ENCODE measurements around the gene PHLDA1. TPM values are rescaled to one million over a fixed set of nuclear protein-coding genes. Genes with fewer than 3 reads are reported as not detected.
A peak's percentile ranks its signal among the peaks of the same experiment; 100 is the strongest.

PHLDA1 gene
- total and polyA plus RNA-seq, 2 of the 13 experiments (the other 11 are each of a cell fraction or from before 2014, with no cell fraction given): 33.8 to 41.0 TPM

DNA sequence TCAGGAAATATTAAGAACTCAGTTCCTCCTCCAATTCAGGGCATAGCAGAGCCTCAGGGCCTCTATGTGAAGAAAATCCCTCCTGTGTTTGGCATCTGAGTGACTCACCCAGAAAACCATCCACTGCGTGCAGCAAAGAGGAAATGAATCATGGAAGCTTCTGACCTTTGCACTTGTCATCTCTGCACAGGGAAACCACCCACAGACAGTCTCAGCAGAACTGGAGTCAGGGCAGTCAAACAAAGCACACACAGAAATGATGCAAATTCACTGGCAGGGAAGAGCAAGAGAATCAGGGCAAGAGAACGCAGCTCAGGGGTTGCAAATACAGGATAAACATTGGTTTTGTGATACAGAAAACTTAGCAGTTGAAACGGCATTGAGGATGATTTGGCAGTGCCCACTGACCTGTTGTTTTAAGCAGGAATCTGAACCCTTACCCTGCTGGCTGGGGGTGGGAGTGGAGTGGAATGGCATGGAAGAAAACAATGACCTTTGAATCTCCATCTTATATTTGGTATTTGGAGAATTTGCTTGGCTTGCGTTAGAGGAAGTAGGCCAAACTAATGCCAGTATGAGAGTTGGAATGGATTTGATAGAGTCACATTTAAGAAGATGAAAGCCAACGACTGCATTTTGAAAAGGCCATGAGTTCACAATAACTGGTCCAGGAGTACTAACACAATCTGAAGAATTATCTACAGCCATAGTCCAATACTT, 53.5 kb downstream of the PHLDA1 start (continued):
- TF ChIP-seq, protein P1, sequence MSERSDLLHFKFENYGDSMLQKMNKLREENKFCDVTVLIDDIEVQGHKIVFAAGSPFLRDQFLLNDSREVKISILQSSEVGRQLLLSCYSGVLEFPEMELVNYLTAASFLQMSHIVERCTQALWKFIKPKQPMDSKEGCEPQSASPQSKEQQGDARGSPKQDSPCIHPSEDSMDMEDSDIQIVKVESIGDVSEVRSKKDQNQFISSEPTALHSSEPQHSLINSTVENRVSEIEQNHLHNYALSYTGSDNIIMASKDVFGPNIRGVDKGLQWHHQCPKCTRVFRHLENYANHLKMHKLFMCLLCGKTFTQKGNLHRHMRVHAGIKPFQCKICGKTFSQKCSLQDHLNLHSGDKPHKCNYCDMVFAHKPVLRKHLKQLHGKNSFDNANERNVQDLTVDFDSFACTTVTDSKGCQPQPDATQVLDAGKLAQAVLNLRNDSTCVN (CRISPR knock-in tag; IDR thresholded peaks at IDR 0.05; ENCODE audit: borderline replicate concordance): peak; percentile 76; the same call in 1 of the 2 replicates
- TF ChIP-seq TAF15 (IDR thresholded peaks at IDR 0.05; ENCODE audit: low read depth, low read length, poor library complexity, severe bottlenecking) (no peak), ZBTB3 (CRISPR knock-in tag; IDR thresholded peaks at IDR 0.05; ENCODE audit: borderline replicate concordance, low read depth) (no peak; the same call in 1 of the 2 replicates), ZKSCAN5 (CRISPR knock-in tag; IDR thresholded peaks at IDR 0.05) (no peak), KLF6 (CRISPR knock-in tag; IDR thresholded peaks at IDR 0.05) (peak; percentile 34; the same call in 1 of the 2 replicates), CAMTA2 (CRISPR knock-in tag; IDR thresholded peaks at IDR 0.05; ENCODE audit: borderline replicate concordance) (no peak), MED8 (CRISPR knock-in tag; IDR thresholded peaks at IDR 0.05; ENCODE audit: insufficient replicate concordance) (peak; percentile 71), MBNL3 (CRISPR knock-in tag; conservative IDR thresholded peaks at IDR 0.05) (no peak), ZSCAN30 (CRISPR knock-in tag; IDR thresholded peaks at IDR 0.05) (no peak), ZNF557 (CRISPR knock-in tag; IDR thresholded peaks at IDR 0.05) (no peak), ZNF724P (CRISPR knock-in tag; IDR thresholded peaks at IDR 0.05; ENCODE audit: borderline replicate concordance) (0 out of 2 replicates have a peak, but pooled peaks have one; percentile 47), ZNF138 (CRISPR knock-in tag; IDR thresholded peaks at IDR 0.05; ENCODE audit: low read depth) (no peak), ZNF337 (CRISPR knock-in tag; IDR thresholded peaks at IDR 0.05; ENCODE audit: borderline replicate concordance, low read depth) (peak; percentile 57; the same call in 1 of the 2 replicates), NFYC (CRISPR knock-in tag; IDR thresholded peaks at IDR 0.05) (peak; percentile 33; the same call in 1 of the 2 replicates), KDM5A (IDR thresholded peaks at IDR 0.05; ENCODE audit: borderline replicate concordance, low read length) (no peak), ZBTB7A (CRISPR knock-in tag; IDR thresholded peaks at IDR 0.05) (no peak), MYC (CRISPR knock-in tag; IDR thresholded peaks at IDR 0.05; ENCODE audit: borderline replicate concordance) (no peak)
- TF ChIP-seq, protein P2, sequence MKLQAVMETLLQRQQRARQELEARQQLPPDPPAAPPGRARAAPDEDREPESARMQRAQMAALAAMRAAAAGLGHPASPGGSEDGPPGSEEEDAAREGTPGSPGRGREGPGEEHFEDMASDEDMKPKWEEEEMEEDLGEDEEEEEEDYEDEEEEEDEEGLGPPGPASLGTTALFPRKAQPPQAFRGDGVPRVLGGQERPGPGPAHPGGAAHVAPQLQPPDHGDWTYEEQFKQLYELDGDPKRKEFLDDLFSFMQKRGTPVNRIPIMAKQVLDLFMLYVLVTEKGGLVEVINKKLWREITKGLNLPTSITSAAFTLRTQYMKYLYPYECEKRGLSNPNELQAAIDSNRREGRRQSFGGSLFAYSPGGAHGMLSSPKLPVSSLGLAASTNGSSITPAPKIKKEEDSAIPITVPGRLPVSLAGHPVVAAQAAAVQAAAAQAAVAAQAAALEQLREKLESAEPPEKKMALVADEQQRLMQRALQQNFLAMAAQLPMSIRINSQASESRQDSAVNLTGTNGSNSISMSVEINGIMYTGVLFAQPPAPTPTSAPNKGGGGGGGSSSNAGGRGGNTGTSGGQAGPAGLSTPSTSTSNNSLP (IDR thresholded peaks at IDR 0.05; ENCODE audit: low read depth, low read length): peak; percentile 73
- TF ChIP-seq, protein P3, sequence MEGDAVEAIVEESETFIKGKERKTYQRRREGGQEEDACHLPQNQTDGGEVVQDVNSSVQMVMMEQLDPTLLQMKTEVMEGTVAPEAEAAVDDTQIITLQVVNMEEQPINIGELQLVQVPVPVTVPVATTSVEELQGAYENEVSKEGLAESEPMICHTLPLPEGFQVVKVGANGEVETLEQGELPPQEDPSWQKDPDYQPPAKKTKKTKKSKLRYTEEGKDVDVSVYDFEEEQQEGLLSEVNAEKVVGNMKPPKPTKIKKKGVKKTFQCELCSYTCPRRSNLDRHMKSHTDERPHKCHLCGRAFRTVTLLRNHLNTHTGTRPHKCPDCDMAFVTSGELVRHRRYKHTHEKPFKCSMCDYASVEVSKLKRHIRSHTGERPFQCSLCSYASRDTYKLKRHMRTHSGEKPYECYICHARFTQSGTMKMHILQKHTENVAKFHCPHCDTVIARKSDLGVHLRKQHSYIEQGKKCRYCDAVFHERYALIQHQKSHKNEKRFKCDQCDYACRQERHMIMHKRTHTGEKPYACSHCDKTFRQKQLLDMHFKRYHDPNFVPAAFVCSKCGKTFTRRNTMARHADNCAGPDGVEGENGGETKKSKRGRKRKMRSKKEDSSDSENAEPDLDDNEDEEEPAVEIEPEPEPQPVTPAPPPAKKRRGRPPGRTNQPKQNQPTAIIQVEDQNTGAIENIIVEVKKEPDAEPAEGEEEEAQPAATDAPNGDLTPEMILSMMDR (CRISPR knock-in tag; IDR thresholded peaks at IDR 0.05): no peak
- TF ChIP-seq, protein P4, sequence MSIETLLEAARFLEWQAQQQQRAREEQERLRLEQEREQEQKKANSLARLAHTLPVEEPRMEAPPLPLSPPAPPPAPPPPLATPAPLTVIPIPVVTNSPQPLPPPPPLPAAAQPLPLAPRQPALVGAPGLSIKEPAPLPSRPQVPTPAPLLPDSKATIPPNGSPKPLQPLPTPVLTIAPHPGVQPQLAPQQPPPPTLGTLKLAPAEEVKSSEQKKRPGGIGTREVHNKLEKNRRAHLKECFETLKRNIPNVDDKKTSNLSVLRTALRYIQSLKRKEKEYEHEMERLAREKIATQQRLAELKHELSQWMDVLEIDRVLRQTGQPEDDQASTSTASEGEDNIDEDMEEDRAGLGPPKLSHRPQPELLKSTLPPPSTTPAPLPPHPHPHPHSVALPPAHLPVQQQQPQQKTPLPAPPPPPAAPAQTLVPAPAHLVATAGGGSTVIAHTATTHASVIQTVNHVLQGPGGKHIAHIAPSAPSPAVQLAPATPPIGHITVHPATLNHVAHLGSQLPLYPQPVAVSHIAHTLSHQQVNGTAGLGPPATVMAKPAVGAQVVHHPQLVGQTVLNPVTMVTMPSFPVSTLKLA (IDR thresholded peaks at IDR 0.05): peak; percentile 30; the same call in 1 of the 2 replicates
- TF ChIP-seq, protein P5, sequence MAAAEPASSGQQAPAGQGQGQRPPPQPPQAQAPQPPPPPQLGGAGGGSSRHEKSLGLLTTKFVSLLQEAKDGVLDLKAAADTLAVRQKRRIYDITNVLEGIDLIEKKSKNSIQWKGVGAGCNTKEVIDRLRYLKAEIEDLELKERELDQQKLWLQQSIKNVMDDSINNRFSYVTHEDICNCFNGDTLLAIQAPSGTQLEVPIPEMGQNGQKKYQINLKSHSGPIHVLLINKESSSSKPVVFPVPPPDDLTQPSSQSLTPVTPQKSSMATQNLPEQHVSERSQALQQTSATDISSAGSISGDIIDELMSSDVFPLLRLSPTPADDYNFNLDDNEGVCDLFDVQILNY (CRISPR knock-in tag; conservative IDR thresholded peaks at IDR 0.05): no peak
